ENCODE results near the gene NTNG1. TPM values are rescaled to one million over a fixed set of nuclear protein-coding genes. Genes with fewer than 3 reads are reported as not detected.

Gene NTNG1
- total RNA-seq, 1 donor from 2014 or later = not detected

- H3K27ac Mint-ChIP-seq (ENCODE audit: unreplicated experiment) = no peak overlapping the region
- DNase-seq (ENCODE audit: low spot score) = no peak
- no peaks in the 10 kb centered on the region for H3K4me1 Mint-ChIP-seq (ENCODE audit: low read depth)
- peaks cover 2% of the 10 kb centered on the region for H3K27me3 Mint-ChIP-seq (ENCODE audit: low read depth)
- H3K36me3 Mint-ChIP-seq (ENCODE audit: low read depth) = no peaks in the 10 kb centered on the region
- H3K4me3 Mint-ChIP-seq (ENCODE audit: unreplicated experiment) = no peak overlapping the region
- TF ChIP-seq CTCF (IDR thresholded peaks at IDR 0.05) = no peak
- no peaks in the 10 kb centered on the region for H3K9me3 Mint-ChIP-seq (ENCODE audit: low read depth)
Observed at GRCh38 chr1:107486349-107486748, 345.5 kb downstream of the NTNG1 start.

- no peaks in the 10 kb centered on the region for H3K9me3 Mint-ChIP-seq (ENCODE audit: low read depth)
- H3K4me3 Mint-ChIP-seq (ENCODE audit: unreplicated experiment) = no peak overlapping the region
- no peak for TF ChIP-seq CTCF (IDR thresholded peaks at IDR 0.05)
- H3K27ac Mint-ChIP-seq (ENCODE audit: unreplicated experiment) = no peak overlapping the region
- peaks cover 2% of the 10 kb centered on the region for H3K27me3 Mint-ChIP-seq (ENCODE audit: low read depth)
- H3K4me1 Mint-ChIP-seq (ENCODE audit: low read depth) = no peaks in the 10 kb centered on the region
- H3K36me3 Mint-ChIP-seq (ENCODE audit: low read depth) = no peaks in the 10 kb centered on the region
- DNase-seq (ENCODE audit: low spot score) = no peak
Observed at GRCh38 chr1:107487506-107487905, 346.7 kb downstream of the NTNG1 start.

- no peak overlapping the region for H3K4me3 Mint-ChIP-seq (ENCODE audit: unreplicated experiment)
- no peaks in the 10 kb centered on the region for H3K9me3 Mint-ChIP-seq (ENCODE audit: low read depth)
- no peaks in the 10 kb centered on the region for H3K4me1 Mint-ChIP-seq (ENCODE audit: low read depth)
- H3K27ac Mint-ChIP-seq (ENCODE audit: unreplicated experiment) = no peak overlapping the region
- H3K27me3 Mint-ChIP-seq (ENCODE audit: low read depth) = peaks cover 2% of the 10 kb centered on the region
- TF ChIP-seq CTCF (IDR thresholded peaks at IDR 0.05) = no peak
- no peaks in the 10 kb centered on the region for H3K36me3 Mint-ChIP-seq (ENCODE audit: low read depth)
- DNase-seq (ENCODE audit: low spot score) = no peak
Observed at GRCh38 chr1:107491582-107491981, 350.7 kb downstream of the NTNG1 start.

GRCh38 chr1:107493111-107493716 lies 352.4 kb downstream of the NTNG1 start:
- no peak for DNase-seq (ENCODE audit: low spot score)
- no peak overlapping the region for H3K4me3 Mint-ChIP-seq (ENCODE audit: unreplicated experiment)
- no peaks in the 10 kb centered on the region for H3K36me3 Mint-ChIP-seq (ENCODE audit: low read depth)
- no peak for TF ChIP-seq CTCF (IDR thresholded peaks at IDR 0.05)
- no peaks in the 10 kb centered on the region for H3K4me1 Mint-ChIP-seq (ENCODE audit: low read depth)
- H3K9me3 Mint-ChIP-seq (ENCODE audit: low read depth) = no peaks in the 10 kb centered on the region
- no peak overlapping the region for H3K27ac Mint-ChIP-seq (ENCODE audit: unreplicated experiment)
- H3K27me3 Mint-ChIP-seq (ENCODE audit: low read depth) = peaks cover 1% of the 10 kb centered on the region

- H3K4me1 Mint-ChIP-seq (ENCODE audit: low read depth) = no peaks in the 10 kb centered on the region
- TF ChIP-seq CTCF (IDR thresholded peaks at IDR 0.05) = no peak
- no peak for DNase-seq (ENCODE audit: low spot score)
Observed at GRCh38 chr1:107494061-107494460, 353.2 kb downstream of the NTNG1 start.

More at GRCh38 chr1:107494061-107494460, 353.2 kb downstream of the NTNG1 start:
- no peak overlapping the region for H3K27ac Mint-ChIP-seq (ENCODE audit: unreplicated experiment)
- no peaks in the 10 kb centered on the region for H3K9me3 Mint-ChIP-seq (ENCODE audit: low read depth)
- H3K36me3 Mint-ChIP-seq (ENCODE audit: low read depth) = no peaks in the 10 kb centered on the region
- peaks cover 1% of the 10 kb centered on the region for H3K27me3 Mint-ChIP-seq (ENCODE audit: low read depth)
- no peak overlapping the region for H3K4me3 Mint-ChIP-seq (ENCODE audit: unreplicated experiment)
